Mucosa of stomach (tissue), 1 donor: ENCODE measurements around the gene CACNA1E.

ENCODE experiments used
- H3K27me3 ChIP-seq: one replicate; pipeline ENCODE4 v1.7.0; 2013; ENCODE audit warnings: mild to moderate bottlenecking, low read length; ENCODE audit not compliant: control insufficient read depth, insufficient read depth
- H3K36me3 ChIP-seq: one replicate; pipeline ENCODE4 v1.7.0; 2013; ENCODE audit warnings: low read length; ENCODE audit not compliant: control insufficient read depth, insufficient read depth
- H3K4me1 ChIP-seq: one replicate; pipeline ENCODE4 v1.7.0; 2013; ENCODE audit warnings: mild to moderate bottlenecking, low read length; ENCODE audit not compliant: control insufficient read depth, insufficient read depth
- H3K4me3 ChIP-seq: one replicate; pipeline ENCODE4 v1.7.0; 2013; ENCODE audit warnings: low read length
- H3K9ac ChIP-seq: one replicate; pipeline ENCODE4 v1.7.0; 2013; ENCODE audit warnings: mild to moderate bottlenecking, low read length, moderate library complexity
- H3K9me3 ChIP-seq: one replicate; pipeline ENCODE4 v1.7.0; 2013; ENCODE audit warnings: mild to moderate bottlenecking, low read length, moderate library complexity; ENCODE audit not compliant: control insufficient read depth
- donor health status: Pancreatic carcinoma.

Gene CACNA1E

GRCh38 chr1:181632492-181632891, 149.2 kb downstream of the CACNA1E start:
- Histone ChIP-seq H3K9ac (no peak overlapping the region), H3K27me3 (peaks cover 3% of the 10 kb centered on the region), H3K4me1 (no peaks in the 10 kb centered on the region), H3K36me3 (no peaks in the 10 kb centered on the region), H3K4me3 (no peak overlapping the region), H3K9me3 (no peaks in the 10 kb centered on the region)

- Histone ChIP-seq H3K4me1 (no peaks in the 10 kb centered on the region), H3K27me3 (peaks cover 3% of the 10 kb centered on the region), H3K9ac (no peak overlapping the region), H3K4me3 (no peak overlapping the region), H3K9me3 (no peaks in the 10 kb centered on the region), H3K36me3 (no peaks in the 10 kb centered on the region)
These were observed 149.6 kb downstream of the CACNA1E start for GRCh38 chr1:181632960-181633359.

GRCh38 chr1:181635110-181635509, 151.8 kb downstream of the CACNA1E start:
- Histone ChIP-seq H3K9ac (no peak overlapping the region), H3K27me3 (peaks cover 4% of the 10 kb centered on the region), H3K36me3 (no peaks in the 10 kb centered on the region), H3K4me3 (no peak overlapping the region), H3K9me3 (no peaks in the 10 kb centered on the region), H3K4me1 (no peaks in the 10 kb centered on the region)

- H3K4me1 ChIP-seq, result no peaks in the 10 kb centered on the region
- no peak overlapping the region for H3K9ac ChIP-seq
- peaks cover 4% of the 10 kb centered on the region for H3K27me3 ChIP-seq
- no peaks in the 10 kb centered on the region for H3K36me3 ChIP-seq
- H3K9me3 ChIP-seq, result no peaks in the 10 kb centered on the region
- no peak overlapping the region for H3K4me3 ChIP-seq
These were observed 154.7 kb downstream of the CACNA1E start for GRCh38 chr1:181637998-181638397.

- Histone ChIP-seq H3K9ac (no peak overlapping the region), H3K36me3 (no peaks in the 10 kb centered on the region), H3K4me1 (no peaks in the 10 kb centered on the region), H3K9me3 (no peaks in the 10 kb centered on the region), H3K4me3 (no peak overlapping the region), H3K27me3 (peaks cover 4% of the 10 kb centered on the region)
These were observed 157.6 kb downstream of the CACNA1E start for GRCh38 chr1:181640956-181641355.

GRCh38 chr1:181643631-181644030, 160.3 kb downstream of the CACNA1E start:
- no peak overlapping the region for H3K4me3 ChIP-seq
- peaks cover 24% of the 10 kb centered on the region for H3K4me1 ChIP-seq
- no peaks in the 10 kb centered on the region for H3K36me3 ChIP-seq
- H3K27me3 ChIP-seq, result no peaks in the 10 kb centered on the region
- H3K9ac ChIP-seq, result no peak overlapping the region
- H3K9me3 ChIP-seq, result no peaks in the 10 kb centered on the region

GRCh38 chr1:181645171-181645570, 161.9 kb downstream of the CACNA1E start:
- Histone ChIP-seq H3K27me3 (no peaks in the 10 kb centered on the region), H3K9ac (no peak overlapping the region), H3K9me3 (no peaks in the 10 kb centered on the region)

GRCh38 chr1:181646710-181647109, 163.4 kb downstream of the CACNA1E start:
- H3K27me3 ChIP-seq, result no peaks in the 10 kb centered on the region
- no peak overlapping the region for H3K9ac ChIP-seq
- peaks cover 26% of the 10 kb centered on the region for H3K4me1 ChIP-seq
- no peaks in the 10 kb centered on the region for H3K9me3 ChIP-seq
- H3K36me3 ChIP-seq, result no peaks in the 10 kb centered on the region
- no peak overlapping the region for H3K4me3 ChIP-seq

More at GRCh38 chr1:181645171-181645570, 161.9 kb downstream of the CACNA1E start:
- no peak overlapping the region for H3K4me3 ChIP-seq
- peaks cover 26% of the 10 kb centered on the region for H3K4me1 ChIP-seq
- no peaks in the 10 kb centered on the region for H3K36me3 ChIP-seq

- Histone ChIP-seq H3K36me3 (no peaks in the 10 kb centered on the region), H3K9me3 (no peaks in the 10 kb centered on the region), H3K27me3 (no peaks in the 10 kb centered on the region), H3K9ac (no peak overlapping the region), H3K4me1 (peaks cover 26% of the 10 kb centered on the region), H3K4me3 (no peak overlapping the region)
These were observed 164.2 kb downstream of the CACNA1E start for GRCh38 chr1:181647314-181648035.

GRCh38 chr1:181651276-181651675, 168.0 kb downstream of the CACNA1E start:
- H3K4me1 ChIP-seq, result peaks cover 26% of the 10 kb centered on the region
- no peak overlapping the region for H3K4me3 ChIP-seq
- H3K9me3 ChIP-seq, result no peaks in the 10 kb centered on the region
- H3K9ac ChIP-seq, result no peak overlapping the region
- no peaks in the 10 kb centered on the region for H3K27me3 ChIP-seq
- no peaks in the 10 kb centered on the region for H3K36me3 ChIP-seq

GRCh38 chr1:181655756-181656155, 172.4 kb downstream of the CACNA1E start:
- H3K4me1 ChIP-seq, result no peaks in the 10 kb centered on the region
- no peaks in the 10 kb centered on the region for H3K36me3 ChIP-seq
- H3K4me3 ChIP-seq, result no peak overlapping the region
- H3K9me3 ChIP-seq, result no peaks in the 10 kb centered on the region
- H3K27me3 ChIP-seq, result no peaks in the 10 kb centered on the region
- H3K9ac ChIP-seq, result no peak overlapping the region

GRCh38 chr1:181656491-181656890, 173.2 kb downstream of the CACNA1E start:
- Histone ChIP-seq H3K9me3 (no peaks in the 10 kb centered on the region), H3K9ac (no peak overlapping the region), H3K36me3 (no peaks in the 10 kb centered on the region)

GRCh38 chr1:181658581-181658980, 175.3 kb downstream of the CACNA1E start:
- Histone ChIP-seq H3K36me3 (no peaks in the 10 kb centered on the region), H3K9ac (no peak overlapping the region), H3K9me3 (no peaks in the 10 kb centered on the region), H3K4me1 (no peaks in the 10 kb centered on the region), H3K4me3 (no peak overlapping the region), H3K27me3 (no peaks in the 10 kb centered on the region)

More at GRCh38 chr1:181656491-181656890, 173.2 kb downstream of the CACNA1E start:
- H3K4me1 ChIP-seq, result no peaks in the 10 kb centered on the region
- H3K27me3 ChIP-seq, result no peaks in the 10 kb centered on the region
- H3K4me3 ChIP-seq, result no peak overlapping the region
